Measurements from ENCODE around the gene MAPT.

Gene MAPT

DNA sequence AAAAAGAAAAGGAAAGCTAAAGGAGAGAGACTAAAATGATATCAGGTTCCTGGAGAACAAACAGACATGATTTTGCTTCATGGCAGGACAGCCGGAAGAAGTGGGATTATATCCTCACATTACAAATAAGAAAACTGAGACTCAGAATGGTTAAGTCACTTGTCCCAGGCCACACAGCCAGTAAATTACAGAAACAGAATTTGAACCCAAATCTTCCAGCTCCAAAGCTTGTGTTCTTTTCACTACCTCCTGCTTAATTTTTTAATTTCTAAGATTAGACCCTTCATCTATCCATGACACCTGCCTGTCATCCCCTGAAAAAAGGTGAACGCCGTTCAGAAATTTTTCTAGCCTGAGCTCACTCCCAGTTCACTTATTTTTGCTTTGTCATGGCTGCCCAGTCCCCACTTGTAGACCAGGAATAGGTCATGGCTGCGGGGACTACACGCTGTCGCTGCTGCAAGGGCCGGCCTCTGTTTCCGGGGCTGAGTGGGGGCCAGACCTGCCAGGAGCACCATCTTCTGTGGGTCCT, 36.1 kb downstream of the MAPT start:
- Histone ChIP-seq H3K36me3 (replicated peaks) (no peaks in the 10 kb centered on the region), H3K27ac (no peak overlapping the region), H3K27me3 (replicated peaks) (no peaks in the 10 kb centered on the region), H3K4me3 (ENCODE audit: low read depth, low read length) (no peak overlapping the region)
- TF ChIP-seq, protein P1, sequence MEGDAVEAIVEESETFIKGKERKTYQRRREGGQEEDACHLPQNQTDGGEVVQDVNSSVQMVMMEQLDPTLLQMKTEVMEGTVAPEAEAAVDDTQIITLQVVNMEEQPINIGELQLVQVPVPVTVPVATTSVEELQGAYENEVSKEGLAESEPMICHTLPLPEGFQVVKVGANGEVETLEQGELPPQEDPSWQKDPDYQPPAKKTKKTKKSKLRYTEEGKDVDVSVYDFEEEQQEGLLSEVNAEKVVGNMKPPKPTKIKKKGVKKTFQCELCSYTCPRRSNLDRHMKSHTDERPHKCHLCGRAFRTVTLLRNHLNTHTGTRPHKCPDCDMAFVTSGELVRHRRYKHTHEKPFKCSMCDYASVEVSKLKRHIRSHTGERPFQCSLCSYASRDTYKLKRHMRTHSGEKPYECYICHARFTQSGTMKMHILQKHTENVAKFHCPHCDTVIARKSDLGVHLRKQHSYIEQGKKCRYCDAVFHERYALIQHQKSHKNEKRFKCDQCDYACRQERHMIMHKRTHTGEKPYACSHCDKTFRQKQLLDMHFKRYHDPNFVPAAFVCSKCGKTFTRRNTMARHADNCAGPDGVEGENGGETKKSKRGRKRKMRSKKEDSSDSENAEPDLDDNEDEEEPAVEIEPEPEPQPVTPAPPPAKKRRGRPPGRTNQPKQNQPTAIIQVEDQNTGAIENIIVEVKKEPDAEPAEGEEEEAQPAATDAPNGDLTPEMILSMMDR (IDR thresholded peaks at IDR 0.05; ENCODE audit: low read depth, low read length, missing control alignments): no peak
- in situ Hi-C loops (cut with HindIII; ENCODE audit: low pct_ligation_motif_present, low sequenced_read_pairs): no loop called here
- no peak for DNase-seq

DNA sequence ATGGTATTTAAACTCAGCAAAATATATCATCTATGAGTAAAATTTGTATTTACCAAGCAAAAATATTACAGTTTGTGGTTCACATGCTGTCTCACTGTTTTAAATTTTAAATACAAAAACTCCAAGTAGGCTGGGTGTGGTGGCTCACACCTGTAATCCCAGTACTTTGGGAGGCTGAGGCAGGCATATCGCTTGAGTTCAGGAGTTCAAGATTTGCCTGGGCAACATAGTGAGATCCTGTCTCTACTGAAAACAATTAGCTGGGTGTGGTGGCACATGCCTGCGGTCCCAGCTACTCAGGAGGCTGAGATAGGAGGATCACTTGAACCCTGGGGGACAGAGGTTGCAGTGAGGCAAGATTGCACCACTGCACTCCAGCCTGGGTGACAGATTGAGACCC, 37.3 kb downstream of the MAPT start:
- no peak for DNase-seq
- no peaks in the 10 kb centered on the region for H3K36me3 ChIP-seq (replicated peaks)
- H3K27ac ChIP-seq: no peak overlapping the region
- in situ Hi-C loops (cut with HindIII; ENCODE audit: low pct_ligation_motif_present, low sequenced_read_pairs): no loop called here
- H3K27me3 ChIP-seq (replicated peaks): no peaks in the 10 kb centered on the region
- H3K4me3 ChIP-seq (ENCODE audit: low read depth, low read length): no peak overlapping the region
- TF ChIP-seq, protein P1 (IDR thresholded peaks at IDR 0.05; ENCODE audit: low read depth, low read length, missing control alignments): no peak

DNA sequence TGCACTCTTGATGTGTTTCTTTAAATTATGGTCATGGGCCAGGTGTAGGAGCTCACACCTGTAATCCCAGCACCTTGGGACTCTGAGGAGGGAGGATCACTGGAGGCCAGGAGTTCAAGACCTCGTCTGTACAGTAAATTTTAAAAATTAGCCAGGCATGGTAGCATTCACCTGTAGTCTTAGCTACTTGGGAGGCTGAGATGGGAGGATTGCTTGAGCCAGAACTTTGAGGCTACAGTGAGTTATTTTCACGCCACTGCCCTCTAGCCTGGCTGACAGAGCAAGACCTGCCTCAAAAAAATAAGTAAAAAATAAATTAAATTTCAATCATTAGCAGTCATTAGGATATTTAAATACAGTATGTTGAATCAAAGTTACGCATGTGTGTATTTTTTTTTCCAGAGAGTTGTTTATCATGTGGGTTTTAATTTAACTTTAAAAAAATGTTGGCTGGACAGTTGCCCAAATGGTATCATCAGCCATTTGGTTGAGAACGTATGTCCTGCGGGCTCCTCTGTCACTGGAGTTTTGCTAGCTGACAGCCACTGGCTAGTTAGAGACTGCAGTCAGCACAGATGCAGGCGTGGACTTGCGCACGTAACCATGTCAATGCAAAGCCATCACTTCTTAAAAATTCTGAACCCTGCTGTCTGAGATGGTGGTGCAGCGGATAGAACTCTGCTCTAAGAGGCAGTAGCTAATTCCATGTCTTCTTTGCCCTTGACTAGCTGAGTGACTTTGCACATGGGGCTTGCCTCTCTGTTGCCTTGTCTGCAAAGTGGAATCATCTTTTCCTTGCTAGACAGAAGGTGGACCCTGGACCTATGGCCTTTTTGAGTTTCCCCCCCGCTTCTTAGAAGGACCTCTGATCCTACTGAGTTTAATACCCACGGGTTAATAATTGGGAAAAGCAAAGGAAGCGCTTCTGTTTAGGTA, 40.0 kb downstream of the MAPT start:
- in situ Hi-C loops (cut with HindIII; ENCODE audit: low pct_ligation_motif_present, low sequenced_read_pairs): no loop called here
- H3K36me3 ChIP-seq (replicated peaks): no peaks in the 10 kb centered on the region
- H3K4me3 ChIP-seq (ENCODE audit: low read depth, low read length): no peak overlapping the region
- H3K27ac ChIP-seq: no peak overlapping the region
- peaks cover 2% of the 10 kb centered on the region for H3K27me3 ChIP-seq (replicated peaks)
- DNase-seq: no peak
- TF ChIP-seq, protein P1 (IDR thresholded peaks at IDR 0.05; ENCODE audit: low read depth, low read length, missing control alignments): no peak

DNA sequence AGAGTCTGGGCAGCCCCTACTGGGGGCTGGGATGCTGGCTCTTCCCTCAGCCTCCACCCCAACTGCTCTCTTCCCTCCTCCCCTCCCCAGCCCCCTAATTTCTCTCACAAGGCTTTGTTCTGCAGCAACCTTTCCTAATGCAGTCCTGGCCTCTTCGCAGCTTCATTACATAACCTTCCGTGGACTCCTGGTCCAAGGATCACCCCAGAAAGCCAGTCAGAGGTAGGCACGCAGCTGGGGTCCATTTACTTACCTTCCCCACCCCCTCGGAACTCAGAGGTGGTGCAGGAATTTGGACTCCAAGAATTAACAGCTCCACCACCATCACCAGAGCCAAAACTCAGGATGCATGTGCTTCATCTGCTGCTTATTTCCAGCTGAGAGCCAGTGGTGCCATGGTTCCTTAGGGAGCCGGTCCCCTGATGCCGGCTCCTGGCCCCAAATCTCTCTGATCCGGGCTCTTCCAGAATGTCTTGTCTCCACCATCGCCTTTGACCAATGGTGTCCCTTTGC, 40.9 kb downstream of the MAPT start:
- no peaks in the 10 kb centered on the region for H3K36me3 ChIP-seq (replicated peaks)
- peaks cover 4% of the 10 kb centered on the region for H3K27me3 ChIP-seq (replicated peaks)
- H3K27ac ChIP-seq: no peak overlapping the region
- H3K4me3 ChIP-seq (ENCODE audit: low read depth, low read length): no peak overlapping the region
- DNase-seq: no peak
- in situ Hi-C loops (cut with HindIII; ENCODE audit: low pct_ligation_motif_present, low sequenced_read_pairs): no loop called here
- TF ChIP-seq, protein P1 (IDR thresholded peaks at IDR 0.05; ENCODE audit: low read depth, low read length, missing control alignments): no peak

DNA sequence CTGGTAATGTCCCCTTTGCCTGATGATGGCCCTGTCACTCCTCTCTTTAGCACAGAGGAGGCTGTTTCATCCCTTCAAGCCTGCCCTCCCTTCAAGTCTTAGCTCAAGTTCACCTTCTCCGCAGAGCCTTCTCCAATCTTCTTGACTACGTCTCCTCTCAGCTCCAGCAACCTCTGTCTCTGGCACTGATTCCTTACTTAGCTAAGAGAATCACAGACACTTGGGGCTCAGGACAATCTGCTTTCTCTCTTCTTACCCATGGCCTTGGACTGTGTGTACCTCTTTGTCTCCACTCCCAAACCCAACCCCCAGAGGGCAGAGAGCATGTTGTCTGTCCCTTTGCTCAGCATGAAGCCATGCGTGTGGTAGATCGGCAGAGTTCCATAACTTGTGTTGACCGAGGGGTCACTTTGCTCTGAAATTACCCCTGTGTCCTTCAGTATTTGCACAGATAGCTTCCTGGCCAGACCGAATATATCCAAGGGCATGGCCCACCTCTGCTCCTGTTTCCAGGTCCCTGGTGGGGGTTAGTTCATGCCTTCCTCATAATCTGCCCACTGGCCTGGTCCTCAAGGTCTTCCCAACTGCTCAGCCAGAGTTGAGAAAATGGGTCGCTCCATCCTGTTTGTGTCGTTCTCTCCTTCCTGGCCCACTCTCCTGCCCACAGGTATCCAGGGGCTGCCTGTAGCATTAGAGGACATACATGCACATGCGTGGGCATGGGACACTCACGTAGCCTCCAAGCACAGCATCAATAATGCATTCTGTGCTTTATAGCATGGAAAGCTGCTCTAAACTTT, 41.6 kb downstream of the MAPT start:
- TF ChIP-seq, protein P1 (IDR thresholded peaks at IDR 0.05; ENCODE audit: low read depth, low read length, missing control alignments): no peak
- no peak for DNase-seq
- H3K27ac ChIP-seq: no peak overlapping the region
- peaks cover 4% of the 10 kb centered on the region for H3K27me3 ChIP-seq (replicated peaks)
- no peak overlapping the region for H3K4me3 ChIP-seq (ENCODE audit: low read depth, low read length)
- no peaks in the 10 kb centered on the region for H3K36me3 ChIP-seq (replicated peaks)
- in situ Hi-C loops (cut with HindIII; ENCODE audit: low pct_ligation_motif_present, low sequenced_read_pairs): no loop called here

Data from brain microvascular endothelial cell (primary cell).